GM19043 (cell line): ENCODE data around the gene NOP53.
"Not testable (repeated sequence)": the region's sequence is repeated elsewhere in the genome, so short reads cannot be mapped to it uniquely, and the experiment has no call there.

Experiments
- ATAC-seq: cut with Tn5 transposase; IDR thresholded peaks from one replicate; pipeline ENCODE4 v1.9.1; 2021; ENCODE audit warnings: low read depth; ENCODE audit not compliant: unreplicated experiment

The NOP53 gene

GRCh38 chr19:47745010-47745901, at the start of gene NOP53:
TSS of gene NOP53 (plus strand) at chr19:47745546. CDS start at chr19:47745560, 14 bp downstream.
- peak; percentile 65 for ATAC-seq

- no peak for ATAC-seq
Measured at GRCh38 chr19:47696635-47697034, 48.7 kb upstream of the NOP53 start.

- ATAC-seq: no peak
Measured at GRCh38 chr19:47697863-47698609, 47.3 kb upstream of the NOP53 start.

GRCh38 chr19:47698631-47699359, 46.6 kb upstream of the NOP53 start:
- no peak for ATAC-seq

GRCh38 chr19:47699360-47699917, 45.9 kb upstream of the NOP53 start:
- no peak for ATAC-seq

DNA sequence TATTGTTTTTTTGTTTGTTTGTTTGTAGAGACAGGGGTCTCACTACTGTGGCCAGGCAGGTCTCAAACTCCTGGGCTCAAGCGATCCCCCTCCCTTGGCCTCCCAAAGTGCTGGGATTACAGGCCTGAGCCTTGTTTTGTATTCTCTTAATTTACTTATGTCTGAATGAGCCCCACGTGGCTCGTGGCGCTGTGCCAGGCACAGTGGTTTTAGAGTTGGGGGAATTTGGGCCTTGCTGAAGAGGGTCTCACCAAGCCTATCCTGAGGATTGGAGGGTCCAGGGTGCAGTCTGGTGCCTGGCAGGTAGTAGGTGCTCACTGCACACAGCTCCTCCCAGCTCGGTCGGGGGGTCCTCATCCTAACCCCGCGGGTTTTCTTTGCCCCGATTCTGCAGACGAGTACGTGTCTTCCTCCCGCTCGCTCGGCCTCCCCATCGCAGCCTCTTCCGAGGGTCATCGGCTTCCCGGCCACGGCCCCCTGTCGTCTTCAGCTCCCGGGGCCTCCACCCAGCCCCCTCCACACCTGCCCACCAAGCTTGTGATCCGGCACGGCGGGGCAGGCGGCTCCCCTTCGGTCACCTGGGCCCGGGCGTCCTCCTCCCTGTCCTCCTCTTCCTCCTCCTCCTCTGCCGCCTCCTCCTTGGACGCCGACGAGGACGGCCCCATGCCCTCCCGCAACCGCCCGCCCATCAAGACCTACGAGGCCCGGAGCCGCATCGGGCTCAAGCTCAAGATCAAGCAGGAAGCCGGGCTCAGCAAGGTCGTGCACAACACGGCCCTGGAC, 44.2 kb upstream of the NOP53 start:
- ATAC-seq: no peak

DNA sequence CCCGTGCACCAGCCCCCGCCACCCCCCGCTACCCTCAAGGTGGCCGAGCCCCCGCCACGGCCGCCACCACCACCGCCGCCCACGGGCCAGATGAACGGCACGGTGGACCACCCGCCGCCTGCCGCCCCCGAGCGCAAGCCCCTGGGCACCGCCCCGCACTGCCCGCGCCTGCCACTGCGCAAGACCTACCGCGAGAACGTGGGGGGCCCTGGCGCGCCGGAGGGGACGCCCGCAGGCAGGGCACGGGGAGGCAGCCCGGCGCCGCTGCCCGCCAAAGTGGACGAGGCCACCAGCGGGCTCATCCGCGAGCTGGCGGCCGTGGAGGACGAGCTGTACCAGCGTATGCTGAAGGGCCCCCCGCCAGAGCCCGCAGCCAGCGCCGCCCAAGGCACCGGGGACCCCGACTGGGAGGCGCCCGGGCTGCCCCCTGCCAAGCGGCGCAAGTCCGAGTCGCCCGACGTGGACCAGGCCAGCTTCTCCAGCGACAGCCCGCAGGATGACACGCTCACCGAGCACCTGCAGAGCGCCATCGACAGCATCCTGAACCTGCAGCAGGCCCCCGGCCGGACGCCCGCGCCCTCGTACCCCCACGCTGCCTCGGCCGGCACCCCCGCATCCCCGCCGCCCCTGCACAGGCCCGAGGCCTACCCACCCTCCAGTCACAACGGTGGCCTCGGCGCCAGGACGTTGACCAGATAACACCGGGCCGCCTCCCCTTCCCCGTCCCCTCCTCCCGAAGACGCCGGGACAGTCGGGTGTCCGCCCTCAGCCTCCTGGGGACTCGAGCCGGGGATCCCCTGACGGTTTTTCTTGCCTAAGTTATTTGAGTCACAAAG, 43.4 kb upstream of the NOP53 start:
- ATAC-seq: no peak

GRCh38 chr19:47702671-47703070, 42.7 kb upstream of the NOP53 start:
- ATAC-seq: no peak

GRCh38 chr19:47703301-47703700, 42.0 kb upstream of the NOP53 start:
- no peak for ATAC-seq

GRCh38 chr19:47704024-47704423, 41.3 kb upstream of the NOP53 start:
- ATAC-seq: no peak

GRCh38 chr19:47704656-47705055, 40.7 kb upstream of the NOP53 start:
- ATAC-seq: no peak

GRCh38 chr19:47707135-47707925, 38.0 kb upstream of the NOP53 start:
- ATAC-seq: no peak

DNA sequence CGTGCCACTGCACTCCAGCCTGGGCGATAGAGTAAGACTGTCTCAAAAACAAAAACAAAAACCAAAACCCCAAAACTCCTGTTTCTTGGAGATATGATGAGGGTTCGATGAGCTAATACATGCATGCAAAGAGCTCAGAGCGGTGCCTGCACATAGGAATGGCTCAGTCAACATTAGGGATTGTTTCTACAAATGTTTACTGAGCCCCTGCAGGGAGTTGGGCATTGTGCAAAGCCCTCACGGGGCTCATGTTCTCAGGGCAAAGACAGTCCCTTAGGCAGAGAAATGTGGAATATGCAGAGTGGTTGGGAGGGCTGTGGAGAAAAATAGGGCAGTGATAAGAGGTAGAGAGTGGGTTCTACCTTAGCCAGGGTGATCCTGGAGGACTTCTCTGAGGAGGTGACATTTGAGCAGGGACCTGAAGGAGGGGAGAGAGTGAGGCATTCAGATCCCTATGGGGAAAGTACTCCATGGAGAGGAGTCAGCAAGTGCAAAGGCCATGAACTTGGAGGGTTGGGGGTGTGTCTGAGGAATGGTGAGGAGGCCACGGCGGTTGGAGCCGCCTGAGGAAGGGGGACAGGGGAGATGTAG, 33.6 kb upstream of the NOP53 start:
- ATAC-seq: no peak

GRCh38 chr19:47713046-47714021, 32.0 kb upstream of the NOP53 start, which contains the start of gene EHD2:
TSS of gene EHD2 (plus strand) at chr19:47713422. CDS start at chr19:47716613, 3,191 bp downstream.
- ATAC-seq: no peak

DNA sequence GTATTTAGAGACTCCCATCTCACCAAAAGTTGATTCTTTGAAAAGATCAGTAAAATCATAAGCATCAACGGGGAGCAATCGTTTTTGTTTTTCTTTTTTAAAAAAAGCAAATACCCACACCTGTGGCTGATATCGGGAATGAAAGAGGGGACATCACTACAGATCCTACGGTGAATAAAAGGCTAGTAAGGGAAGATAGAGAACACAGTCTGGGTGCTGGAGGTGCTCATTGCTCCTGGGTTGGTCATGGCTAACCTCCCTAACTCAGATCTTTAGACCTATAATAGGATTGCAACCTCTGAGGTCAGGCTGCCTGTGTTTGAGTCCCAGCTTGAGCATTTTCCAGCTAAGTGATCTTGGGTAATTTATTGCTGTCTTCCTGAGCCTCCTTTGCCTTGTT, 31.0 kb upstream of the NOP53 start:
- ATAC-seq: no peak

GRCh38 chr19:47714855-47715254, 30.5 kb upstream of the NOP53 start:
- not testable (repeated sequence) for ATAC-seq
